ENCODE results near the gene KLHL29. TPM values are rescaled to one million over a fixed set of nuclear protein-coding genes. Genes with fewer than 3 reads are reported as not detected.
A peak's percentile ranks its signal among the peaks of the same experiment; 100 is the strongest.

KLHL29 gene
- total RNA-seq, 1 experiment from 2014 or later, result 2.6 TPM

DNA sequence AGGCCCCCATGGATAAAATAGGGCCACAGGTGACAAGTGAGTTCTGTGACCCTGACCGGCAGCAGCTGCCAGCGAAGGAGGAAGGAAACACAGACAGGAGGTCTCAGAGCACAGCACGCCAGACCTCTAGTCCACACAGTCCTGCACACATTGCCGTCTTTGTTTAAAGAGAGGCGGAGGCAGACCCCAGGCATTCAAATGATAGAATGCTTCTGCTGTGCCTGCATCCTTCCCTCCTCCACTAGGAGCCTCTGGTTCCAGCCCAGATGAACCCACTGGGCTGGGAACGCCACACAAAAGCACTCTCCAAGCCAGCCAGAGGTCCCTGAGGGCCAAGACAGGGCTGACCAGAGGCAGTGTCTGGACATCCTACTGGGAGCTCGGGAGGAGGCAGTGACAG, 118.7 kb downstream of the KLHL29 start:
- H3K9me3 ChIP-seq (ENCODE audit: low read length), result no peaks in the 10 kb centered on the region
- H3K79me2 ChIP-seq (ENCODE audit: low read length), result no peaks in the 10 kb centered on the region
- TF ChIP-seq CTCF (conservative IDR thresholded peaks at IDR 0.05; ENCODE audit: low read depth, low read length), result no peak
- no peak for TF ChIP-seq EZH2phosphoT487 (IDR thresholded peaks at IDR 0.05; ENCODE audit: borderline replicate concordance, low read length)
- TF ChIP-seq EZH2 (IDR thresholded peaks at IDR 0.05; ENCODE audit: low read length, unreplicated experiment), result no peak
- POLR2A ChIA-PET (ENCODE audit: unreplicated experiment), result no interaction called here
- no peaks in the 10 kb centered on the region for H3F3A ChIP-seq (ENCODE audit: low read length, unreplicated experiment)
- no peak overlapping the region for H3K9ac ChIP-seq (ENCODE audit: low read length)
- BruUV-seq (replicated peaks), result no TSS peak
- CTCF ChIA-PET, result no interaction called here
- H3K9me2 ChIP-seq (replicated peaks; ENCODE audit: low read length), result no peaks in the 10 kb centered on the region
- H3K4me1 ChIP-seq (ENCODE audit: insufficient read depth, low read length), result no peaks in the 10 kb centered on the region
- H3K36me3 ChIP-seq (ENCODE audit: low read depth, low read length), result no peaks in the 10 kb centered on the region
- ATAC-seq, result no peak
- DNase-seq, result no peak
- no peak overlapping the region for H3K27ac ChIP-seq (ENCODE audit: low read length)
- no peaks in the 10 kb centered on the region for H3K27me3 ChIP-seq (ENCODE audit: low read length)
- H3K4me2 ChIP-seq (ENCODE audit: low read length), result no peak overlapping the region
- no peak overlapping the region for H3K4me3 ChIP-seq (ENCODE audit: low read length)
- H4K20me1 ChIP-seq (ENCODE audit: low read length), result no peaks in the 10 kb centered on the region
- intact Hi-C loops (cut with micrococcal nuclease), result no loop called here
- H2AFZ ChIP-seq (ENCODE audit: low read length), result no peak overlapping the region

DNA sequence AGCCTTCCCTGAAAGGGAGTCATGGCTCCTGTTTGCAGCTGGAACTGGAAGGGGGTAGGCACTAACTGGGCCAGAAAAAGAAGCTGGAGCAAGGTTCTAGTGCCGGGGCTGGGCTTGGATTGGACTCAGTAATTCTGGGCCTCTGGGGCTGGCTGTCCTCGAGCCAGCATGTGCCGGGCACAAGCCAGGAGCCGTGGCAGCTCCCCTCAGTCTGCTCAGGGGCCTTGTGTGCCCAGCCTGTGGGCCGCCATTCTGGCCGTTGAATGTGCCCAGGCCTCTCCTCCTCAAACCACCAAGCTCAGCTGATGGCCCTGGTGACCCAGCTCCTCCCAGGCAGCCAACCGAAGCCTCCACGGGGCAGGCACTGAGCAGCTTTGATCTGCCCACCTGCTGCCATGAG, 119.6 kb downstream of the KLHL29 start:
- Histone ChIP-seq H4K20me1 (ENCODE audit: low read length) (no peaks in the 10 kb centered on the region), H3K27me3 (ENCODE audit: low read length) (no peaks in the 10 kb centered on the region), H3K9me2 (replicated peaks; ENCODE audit: low read length) (no peaks in the 10 kb centered on the region), H2AFZ (ENCODE audit: low read length) (no peak overlapping the region), H3K79me2 (ENCODE audit: low read length) (no peaks in the 10 kb centered on the region), H3K9me3 (ENCODE audit: low read length) (no peaks in the 10 kb centered on the region), H3K27ac (ENCODE audit: low read length) (no peak overlapping the region), H3F3A (ENCODE audit: low read length, unreplicated experiment) (no peaks in the 10 kb centered on the region), H3K4me2 (ENCODE audit: low read length) (no peak overlapping the region), H3K4me3 (ENCODE audit: low read length) (no peak overlapping the region), H3K36me3 (ENCODE audit: low read depth, low read length) (no peaks in the 10 kb centered on the region), H3K4me1 (ENCODE audit: insufficient read depth, low read length) (no peaks in the 10 kb centered on the region), H3K9ac (ENCODE audit: low read length) (no peak overlapping the region)
- no peak for DNase-seq
- TF ChIP-seq EZH2phosphoT487 (IDR thresholded peaks at IDR 0.05; ENCODE audit: borderline replicate concordance, low read length) (no peak), CTCF (conservative IDR thresholded peaks at IDR 0.05; ENCODE audit: low read depth, low read length) (no peak)
- intact Hi-C loops (cut with micrococcal nuclease), result no loop called here
- ChIA-PET CTCF (no interaction called here), POLR2A (ENCODE audit: unreplicated experiment) (no interaction called here)
- ATAC-seq, result no peak
- BruUV-seq (replicated peaks), result no TSS peak

DNA sequence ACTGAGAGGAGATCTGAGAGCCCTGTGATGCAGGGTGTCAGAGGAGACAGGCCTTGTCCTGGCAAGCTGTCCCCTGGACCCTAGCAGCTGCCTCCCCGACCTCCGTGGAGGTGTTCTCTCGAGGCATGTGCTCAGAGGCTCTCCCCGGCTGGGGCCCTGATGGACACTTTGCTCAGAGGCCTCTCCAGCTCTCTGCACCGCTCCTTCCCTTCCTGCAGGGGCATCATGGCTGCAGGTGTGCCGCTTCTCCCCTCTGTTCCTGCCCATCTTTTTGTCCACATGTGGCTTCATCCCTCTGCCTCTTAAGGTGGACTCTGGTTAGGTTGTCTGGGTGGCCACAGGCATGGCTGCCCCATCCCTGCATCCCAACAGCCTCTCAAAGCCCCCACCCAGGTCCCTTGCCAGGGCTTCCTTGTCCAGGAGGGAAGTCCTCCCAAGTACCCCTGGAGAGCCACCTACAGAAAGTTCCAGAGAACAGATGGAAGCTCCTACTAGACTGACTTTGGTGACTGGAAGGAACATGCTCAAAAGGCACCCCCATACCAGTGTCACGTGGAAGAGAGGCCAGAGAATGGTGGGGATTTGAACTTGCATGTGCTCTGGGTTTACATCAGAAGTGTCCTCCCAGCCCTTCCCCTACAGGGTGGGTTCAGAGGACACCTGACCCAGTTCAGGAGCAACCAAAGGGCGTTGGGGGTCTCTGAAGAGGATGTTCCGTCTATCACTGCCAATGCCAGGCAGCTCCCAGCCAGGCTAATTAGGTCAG, 120.4 kb downstream of the KLHL29 start:
- BruUV-seq (replicated peaks), result no TSS peak
- intact Hi-C loops (cut with micrococcal nuclease), result no loop called here

More for the DNA sequence above, 120.4 kb downstream of the KLHL29 start:
- H3K27ac ChIP-seq (ENCODE audit: low read length), result no peak overlapping the region
- H3K9me2 ChIP-seq (replicated peaks; ENCODE audit: low read length), result no peaks in the 10 kb centered on the region
- no peak overlapping the region for H3K9ac ChIP-seq (ENCODE audit: low read length)
- ATAC-seq, result no peak; the same call in 1 of the 2 replicates
- no peaks in the 10 kb centered on the region for H3K27me3 ChIP-seq (ENCODE audit: low read length)
- no peak overlapping the region for H3K4me2 ChIP-seq (ENCODE audit: low read length)
- H3K9me3 ChIP-seq (ENCODE audit: low read length), result no peaks in the 10 kb centered on the region
- H3F3A ChIP-seq (ENCODE audit: low read length, unreplicated experiment), result no peaks in the 10 kb centered on the region
- H3K79me2 ChIP-seq (ENCODE audit: low read length), result no peaks in the 10 kb centered on the region
- ChIA-PET CTCF (no interaction called here), POLR2A (ENCODE audit: unreplicated experiment) (no interaction called here)
- TF ChIP-seq CTCF (conservative IDR thresholded peaks at IDR 0.05; ENCODE audit: low read depth, low read length), result peak; percentile 42; the same call in 1 of the 2 replicates
- no peak for TF ChIP-seq EZH2 (IDR thresholded peaks at IDR 0.05; ENCODE audit: low read length, unreplicated experiment)
- H3K4me3 ChIP-seq (ENCODE audit: low read length), result no peak overlapping the region
- DNase-seq, result no peak
- H4K20me1 ChIP-seq (ENCODE audit: low read length), result no peaks in the 10 kb centered on the region
- H2AFZ ChIP-seq (ENCODE audit: low read length), result no peak overlapping the region
- H3K36me3 ChIP-seq (ENCODE audit: low read depth, low read length), result no peaks in the 10 kb centered on the region
- H3K4me1 ChIP-seq (ENCODE audit: insufficient read depth, low read length), result no peaks in the 10 kb centered on the region
